ENCODE measurements around the gene TCF7L1. TPM values are rescaled to one million over a fixed set of nuclear protein-coding genes. Genes with fewer than 3 reads are reported as not detected.

The TCF7L1 gene
- total and polyA plus RNA-seq, 2 donors (not counting 3 experiments of a cell fraction or from before 2014, with no cell fraction given), result 9.6 to 17.4 TPM

DNA sequence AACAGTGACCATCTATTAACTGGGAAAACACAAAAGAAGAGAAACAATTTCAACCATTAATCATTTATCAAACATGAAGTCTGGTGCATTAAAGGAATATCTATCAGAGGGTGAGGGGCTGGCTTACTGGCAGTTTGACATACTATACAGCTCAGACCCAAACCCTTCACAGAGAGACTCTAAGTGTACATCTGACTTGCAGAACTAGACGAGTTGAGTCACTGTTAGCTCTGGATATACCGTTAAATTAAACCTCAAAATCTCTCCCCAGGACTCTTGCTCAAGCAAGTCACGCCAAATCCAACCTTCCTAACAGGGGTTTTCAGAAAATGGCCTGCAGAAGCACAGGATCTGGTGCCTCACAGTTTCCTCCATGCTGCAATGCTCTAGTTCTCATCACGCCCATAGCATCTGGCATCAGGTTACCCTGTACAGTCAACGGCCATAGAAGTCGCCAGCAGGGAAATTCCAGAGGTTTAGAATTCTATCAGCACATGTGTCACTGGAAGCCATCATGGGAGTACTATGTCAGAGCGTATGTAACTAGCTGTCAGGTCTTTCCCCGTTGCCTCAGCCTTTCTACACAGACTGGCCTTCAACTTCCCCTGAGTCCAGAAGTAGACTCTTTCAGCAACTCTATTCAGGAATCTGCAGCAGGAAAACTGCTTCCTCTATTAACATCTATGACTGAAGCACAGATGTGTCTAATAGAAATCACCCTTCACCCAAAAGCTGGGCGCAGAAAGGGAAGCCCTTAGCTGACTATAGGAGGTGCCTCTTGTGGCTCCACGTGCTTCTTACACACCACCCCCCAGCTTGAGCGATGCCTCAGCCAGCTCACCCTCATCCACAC, 185.3 kb downstream of the TCF7L1 start:
- dilution Hi-C loops (cut with MboI; ENCODE audit: extremely low pct_ligation_motif_present, low sequenced_read_pairs), result no loop called here
- no peak overlapping the region for H3K9ac ChIP-seq (replicated peaks; ENCODE audit: extremely low read depth, insufficient read depth, low read length)
- intact Hi-C loops (cut with micrococcal nuclease), result no loop called here
- no TSS peak for BruUV-seq (replicated peaks)
- H3K4me2 ChIP-seq (ENCODE audit: insufficient read depth, low read length), result no peak overlapping the region
- H3K79me2 ChIP-seq (ENCODE audit: control insufficient read depth, insufficient read depth, low read length), result peaks cover 43% of the 10 kb centered on the region
- no peaks in the 10 kb centered on the region for H3K27me3 ChIP-seq (ENCODE audit: control insufficient read depth in 2 of 2, insufficient read depth in 2 of 2, low read length in 2 of 2)
- CTCF ChIA-PET, result interaction anchor here (1.0 to 2.4 kb wide), 4 partner anchors 18 to 251 kb away, joined by 3 to 7 read pairs (median 4); no protein-coding TSS in a partner anchor
- TF ChIP-seq GATA2 (IDR thresholded peaks at IDR 0.05; ENCODE audit: insufficient read depth, insufficient read length, low read depth, low read length) (no peak), POLR2AphosphoS5 (IDR thresholded peaks at IDR 0.05; ENCODE audit: insufficient read depth, low read depth, low read length) (no peak), JUN (IDR thresholded peaks at IDR 0.05; ENCODE audit: borderline replicate concordance, insufficient read depth, insufficient read length, low read depth) (no peak), MAX (IDR thresholded peaks at IDR 0.05; ENCODE audit: insufficient read depth, insufficient read length) (no peak), MYC (IDR thresholded peaks at IDR 0.05; ENCODE audit: low read depth, low read length) (no peak), POLR2A (IDR thresholded peaks at IDR 0.05; ENCODE audit: low read depth, low read length) (no peak), EZH2 (IDR thresholded peaks at IDR 0.05; ENCODE audit: borderline replicate concordance, low read depth, low read length, severe bottlenecking) (no peak), FOS (IDR thresholded peaks at IDR 0.05; ENCODE audit: borderline replicate concordance, insufficient read depth, low read length) (no peak)
- TF ChIP-seq, protein P1, sequence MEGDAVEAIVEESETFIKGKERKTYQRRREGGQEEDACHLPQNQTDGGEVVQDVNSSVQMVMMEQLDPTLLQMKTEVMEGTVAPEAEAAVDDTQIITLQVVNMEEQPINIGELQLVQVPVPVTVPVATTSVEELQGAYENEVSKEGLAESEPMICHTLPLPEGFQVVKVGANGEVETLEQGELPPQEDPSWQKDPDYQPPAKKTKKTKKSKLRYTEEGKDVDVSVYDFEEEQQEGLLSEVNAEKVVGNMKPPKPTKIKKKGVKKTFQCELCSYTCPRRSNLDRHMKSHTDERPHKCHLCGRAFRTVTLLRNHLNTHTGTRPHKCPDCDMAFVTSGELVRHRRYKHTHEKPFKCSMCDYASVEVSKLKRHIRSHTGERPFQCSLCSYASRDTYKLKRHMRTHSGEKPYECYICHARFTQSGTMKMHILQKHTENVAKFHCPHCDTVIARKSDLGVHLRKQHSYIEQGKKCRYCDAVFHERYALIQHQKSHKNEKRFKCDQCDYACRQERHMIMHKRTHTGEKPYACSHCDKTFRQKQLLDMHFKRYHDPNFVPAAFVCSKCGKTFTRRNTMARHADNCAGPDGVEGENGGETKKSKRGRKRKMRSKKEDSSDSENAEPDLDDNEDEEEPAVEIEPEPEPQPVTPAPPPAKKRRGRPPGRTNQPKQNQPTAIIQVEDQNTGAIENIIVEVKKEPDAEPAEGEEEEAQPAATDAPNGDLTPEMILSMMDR (IDR thresholded peaks at IDR 0.05; ENCODE audit: extremely low read depth in 1 of 2, insufficient read depth in 1 of 2, low read depth in 1 of 2, low read length in 2 of 2), result no peak
- peaks cover 21 to 27% of the 10 kb centered on the region in 2 experiments for H3K36me3 ChIP-seq (ENCODE audit: control insufficient read depth in 2 of 2, extremely low read depth in 1 of 2, insufficient read depth in 2 of 2, low read length in 2 of 2)
- H4K20me1 ChIP-seq (replicated peaks; ENCODE audit: control insufficient read depth, extremely low read depth, insufficient read depth, low read length), result peaks cover 7% of the 10 kb centered on the region
- no peak overlapping the region for H3K4me3 ChIP-seq (replicated peaks in 1 of 3; ENCODE audit: insufficient read depth in 1 of 3, low read depth in 1 of 3, low read length in 3 of 3)
- no peaks in the 10 kb centered on the region for H3K9me1 ChIP-seq (replicated peaks; ENCODE audit: control insufficient read depth, extremely low read depth, insufficient read depth, low read length)
- no peaks in the 10 kb centered on the region for H3K4me1 ChIP-seq (ENCODE audit: control insufficient read depth, extremely low read depth, insufficient read depth, low read length)
- no peak for FAIRE-seq
- DNase-seq (ENCODE audit: low read depth, low spot score), result no peak
- no peak overlapping the region for H3K27ac ChIP-seq (ENCODE audit: insufficient read depth, low read depth, low read length)
- POLR2A ChIA-PET, result interaction anchor here (0.7 kb wide), 1 partner anchor 196 kb away, joined by 3 read pairs; no protein-coding TSS in a partner anchor
- no peak overlapping the region for H2AFZ ChIP-seq (ENCODE audit: low read depth, low read length)
- H3K9me3 ChIP-seq (replicated peaks; ENCODE audit: control insufficient read depth, insufficient read depth, low read length), result no peaks in the 10 kb centered on the region

Data from endothelial cell of umbilical vein (primary cell).